SK-N-MC (cell line): ENCODE measurements around the gene TTC31.

Source experiments
- EZH2 ChIP-seq: fragments of 200-600 bp; sonication (generic); IDR thresholded peaks from one replicate; pipeline ENCODE4 v1.6.1; 2017; ENCODE audit warnings: antibody characterized with exemption
- POLR2AphosphoS5 ChIP-seq: IDR thresholded peaks from 2 replicates; pipeline ENCODE4 v1.6.1; 2012; ENCODE audit warnings: mild to moderate bottlenecking, low read depth, low read length, borderline replicate concordance

DNA sequence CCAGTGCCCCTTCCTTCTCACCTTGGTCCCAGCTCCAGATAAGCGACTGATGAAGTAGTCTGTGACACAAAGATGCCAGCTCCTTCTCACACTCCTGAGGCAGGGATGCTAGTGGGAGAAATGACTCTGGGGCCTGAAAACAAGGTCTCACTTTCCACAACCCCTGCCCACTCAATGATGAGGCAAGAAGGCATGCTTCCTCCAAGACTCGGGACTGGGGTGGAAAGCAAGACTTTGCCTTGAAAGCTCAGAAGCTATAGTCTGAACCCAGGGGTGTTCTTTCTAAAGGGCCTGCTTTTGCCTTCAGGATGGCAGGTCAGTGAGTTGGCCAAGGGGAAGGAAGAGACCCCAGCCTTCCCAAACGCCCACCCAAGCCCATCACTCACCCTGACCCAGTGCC lies 1.4 kb upstream of the TTC31 start:
- TF ChIP-seq POLR2AphosphoS5 = no peak
- TF ChIP-seq EZH2 = no peak
